Erythroblast (primary cell): Measurements from ENCODE around the gene GPR52.
A peak's percentile ranks its signal among the peaks of the same experiment; 100 is the strongest.

ENCODE experiments used
- DNase-seq, 2 experiments: peaks; one replicate each; lab custom pipeline; 2025; lab: John Stamatoyannopoulos, UW
- GATA1 ChIP-seq: IDR thresholded peaks from 2 replicates; pipeline ENCODE4 v1.6.1; 2011; ENCODE audit warnings: low read depth, mild to moderate bottlenecking, control low read depth, low read length, moderate library complexity
- POLR2A ChIP-seq: IDR thresholded peaks from 2 replicates; pipeline ENCODE4 v1.6.1; 2011; ENCODE audit warnings: mild to moderate bottlenecking, low read length

Gene GPR52

DNA sequence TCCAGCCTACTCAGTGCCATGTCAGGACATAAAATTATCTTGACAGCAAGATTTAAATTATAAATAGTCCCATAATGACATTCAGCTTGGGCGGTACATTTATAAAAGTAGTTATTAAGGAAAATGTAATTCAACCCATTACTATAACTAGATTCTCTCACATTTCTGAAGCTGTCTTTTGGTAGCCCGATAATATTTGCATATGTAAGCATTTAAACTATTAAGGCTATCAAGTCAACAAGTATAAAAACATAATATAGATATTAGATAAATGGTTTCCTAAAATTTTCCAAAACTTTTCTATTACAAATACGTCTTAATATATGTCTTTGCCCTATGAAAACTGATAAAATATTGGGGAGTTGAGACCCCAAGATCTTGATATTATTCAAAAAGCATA is 21.6 kb upstream of the GPR52 start:
- DNase-seq = no peak
- TF ChIP-seq POLR2A (no peak), GATA1 (no peak)

DNA sequence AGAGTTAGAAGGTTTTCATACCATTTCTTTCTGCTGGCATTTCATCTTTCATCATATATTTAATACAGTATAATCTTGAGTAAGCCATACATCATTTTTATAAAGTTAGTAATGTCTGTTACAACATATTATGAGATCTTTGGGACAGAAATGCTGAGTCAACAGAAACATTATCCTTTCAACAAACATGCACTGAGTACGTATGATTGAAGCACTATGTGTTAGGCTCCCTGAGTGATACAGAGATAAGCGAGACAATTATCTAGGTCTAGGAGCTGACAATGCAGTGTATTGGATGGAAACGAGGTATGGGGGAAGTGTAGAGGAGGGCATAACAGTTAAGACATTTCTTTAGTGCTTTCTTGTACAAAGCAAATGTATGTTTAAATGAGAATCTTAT is 19.7 kb upstream of the GPR52 start:
- peak; percentile 37 to 73 for DNase-seq
- TF ChIP-seq POLR2A (no peak), GATA1 (no peak)

GRCh38 chr1:174428739-174429138 is 19.0 kb upstream of the GPR52 start:
- TF ChIP-seq GATA1 (no peak), POLR2A (no peak)
- no peak for DNase-seq

- no peak for DNase-seq
- TF ChIP-seq GATA1 = no peak
- TF ChIP-seq POLR2A = no peak
Measured at GRCh38 chr1:174433451-174433850, 14.3 kb upstream of the GPR52 start.

DNA sequence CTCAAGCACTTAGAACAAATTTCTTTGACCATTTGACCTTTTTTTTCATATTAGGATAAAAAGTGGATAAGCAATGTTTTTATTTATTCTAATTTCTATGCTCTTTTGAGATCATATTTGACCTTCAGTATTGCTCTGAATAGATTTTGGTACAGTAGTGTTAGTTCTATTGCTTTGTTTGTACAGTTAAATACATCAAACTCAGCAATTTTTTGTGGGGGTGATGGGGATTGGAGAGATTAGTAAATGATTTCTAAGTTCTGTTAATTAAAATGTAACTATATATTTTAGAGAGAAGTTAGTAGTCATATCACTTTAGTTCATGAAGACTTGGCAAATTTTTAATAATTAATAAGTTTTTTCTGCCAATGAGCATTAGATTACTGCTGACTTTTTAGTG is 2.4 kb upstream of the GPR52 start:
- no peak for TF ChIP-seq POLR2A
- TF ChIP-seq GATA1 = no peak
- DNase-seq = no peak

GRCh38 chr1:174445817-174446216 is 1.9 kb upstream of the GPR52 start:
- no peak for DNase-seq
- TF ChIP-seq GATA1 (no peak), POLR2A (no peak)

DNA sequence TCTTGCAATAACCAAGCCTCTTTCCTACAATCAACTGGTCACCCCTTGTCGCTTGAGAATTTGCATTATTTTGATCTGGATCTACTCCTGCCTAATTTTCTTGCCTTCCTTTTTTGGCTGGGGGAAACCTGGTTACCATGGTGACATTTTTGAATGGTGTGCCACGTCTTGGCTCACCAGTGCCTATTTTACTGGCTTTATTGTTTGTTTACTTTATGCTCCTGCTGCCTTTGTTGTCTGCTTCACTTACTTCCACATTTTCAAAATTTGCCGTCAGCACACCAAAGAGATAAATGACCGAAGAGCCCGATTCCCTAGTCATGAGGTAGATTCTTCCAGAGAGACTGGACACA is 743 bp downstream of the GPR52 start:
- TF ChIP-seq POLR2A (no peak), GATA1 (no peak)
- no peak for DNase-seq

GRCh38 chr1:174448974-174449373 is 1.2 kb downstream of the GPR52 start:
- no peak for DNase-seq
- no peak for TF ChIP-seq GATA1
- TF ChIP-seq POLR2A = no peak

DNA sequence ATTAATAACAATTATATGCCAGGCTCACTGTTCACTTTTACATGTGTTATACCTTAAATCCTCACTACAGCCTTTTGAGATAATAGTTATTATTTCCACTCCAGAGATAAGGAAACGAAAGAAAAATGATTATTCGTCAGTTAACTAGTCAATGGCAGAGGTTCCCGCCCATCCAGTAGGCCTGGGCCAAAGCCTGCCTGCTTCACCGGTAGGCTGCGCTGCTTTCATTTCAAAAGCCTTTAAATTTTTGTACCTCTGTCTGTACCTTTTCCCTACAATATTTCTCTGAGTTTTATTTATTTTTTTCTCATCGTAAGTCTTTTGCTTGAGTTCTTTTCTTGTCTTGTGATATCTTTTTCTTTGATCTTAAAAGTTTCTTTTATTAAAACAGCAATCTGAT is 3.6 kb downstream of the GPR52 start:
- no peak for DNase-seq
- TF ChIP-seq GATA1 = no peak
- no peak for TF ChIP-seq POLR2A

- no peak for DNase-seq
- TF ChIP-seq POLR2A (no peak), GATA1 (no peak)
Measured at GRCh38 chr1:174465855-174466254, 18.1 kb downstream of the GPR52 start.

DNA sequence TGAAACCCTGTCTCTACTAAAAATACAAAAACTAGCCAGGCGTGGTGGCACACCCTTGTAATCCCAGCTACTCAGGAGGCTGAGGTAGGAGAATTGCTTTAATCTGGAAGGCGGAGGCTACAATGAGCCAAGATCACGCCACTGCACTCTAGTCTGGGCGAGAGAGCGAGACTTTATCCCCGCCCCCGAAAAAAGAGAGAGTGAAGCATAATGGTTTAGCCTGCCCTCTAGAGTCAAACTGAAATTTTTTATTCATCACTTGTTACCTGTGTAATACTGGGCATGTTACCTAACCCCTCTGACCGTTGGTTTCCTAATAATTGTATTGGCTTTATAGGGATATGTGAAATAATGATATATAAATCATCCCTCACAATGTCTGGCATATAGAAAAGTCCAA is 18.8 kb downstream of the GPR52 start:
- DNase-seq = no peak
- no peak for TF ChIP-seq GATA1
- no peak for TF ChIP-seq POLR2A

DNA sequence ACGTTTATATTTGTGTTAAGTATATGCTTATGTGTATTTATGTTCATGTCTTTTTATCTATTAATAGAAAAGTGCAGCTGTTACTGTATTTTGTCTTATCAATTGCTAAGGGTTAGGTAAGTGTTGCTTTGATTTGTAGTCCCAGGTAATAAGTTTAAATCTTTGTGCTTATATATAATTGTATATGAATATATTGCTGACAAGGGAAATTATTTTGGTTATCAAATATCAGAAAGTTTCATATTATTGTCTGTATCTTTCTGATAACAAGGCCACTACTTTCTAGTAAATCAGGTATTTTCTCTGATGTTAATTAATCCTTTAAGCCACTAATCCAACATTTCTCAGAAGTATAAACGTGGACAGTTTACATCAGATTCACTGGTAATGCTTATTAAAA is 21.3 kb downstream of the GPR52 start:
- TF ChIP-seq GATA1 = no peak
- no peak for DNase-seq

DNA sequence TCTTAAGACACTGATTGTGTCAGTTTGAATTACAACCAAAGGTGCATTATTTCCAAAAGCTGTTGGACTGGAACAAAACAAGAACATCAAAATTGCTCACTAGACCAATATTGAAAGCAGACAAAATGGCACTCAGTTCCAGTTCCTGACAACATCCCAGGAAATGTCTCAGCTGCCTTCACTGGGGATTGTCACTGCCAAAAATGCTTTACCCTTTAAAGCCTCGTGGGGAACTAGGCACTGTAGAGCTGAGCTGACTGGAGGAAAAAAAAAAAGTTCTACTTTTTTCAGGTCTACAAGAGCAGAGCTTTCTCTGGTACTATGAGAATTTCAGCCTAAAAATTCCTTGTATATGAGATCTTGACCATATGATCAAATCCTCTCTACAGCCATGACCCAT is 21.9 kb downstream of the GPR52 start:
- DNase-seq = no peak
- TF ChIP-seq POLR2A = no peak
- no peak for TF ChIP-seq GATA1

- DNase-seq = no peak
- TF ChIP-seq GATA1 (no peak), POLR2A (no peak)
Measured at GRCh38 chr1:174479281-174479680, 31.5 kb downstream of the GPR52 start.

- no peak for DNase-seq
- TF ChIP-seq GATA1 (no peak), POLR2A (no peak)
Measured at GRCh38 chr1:174480324-174480723, 32.6 kb downstream of the GPR52 start.

GRCh38 chr1:174491606-174492005 is 43.8 kb downstream of the GPR52 start:
- no peak for DNase-seq

DNA sequence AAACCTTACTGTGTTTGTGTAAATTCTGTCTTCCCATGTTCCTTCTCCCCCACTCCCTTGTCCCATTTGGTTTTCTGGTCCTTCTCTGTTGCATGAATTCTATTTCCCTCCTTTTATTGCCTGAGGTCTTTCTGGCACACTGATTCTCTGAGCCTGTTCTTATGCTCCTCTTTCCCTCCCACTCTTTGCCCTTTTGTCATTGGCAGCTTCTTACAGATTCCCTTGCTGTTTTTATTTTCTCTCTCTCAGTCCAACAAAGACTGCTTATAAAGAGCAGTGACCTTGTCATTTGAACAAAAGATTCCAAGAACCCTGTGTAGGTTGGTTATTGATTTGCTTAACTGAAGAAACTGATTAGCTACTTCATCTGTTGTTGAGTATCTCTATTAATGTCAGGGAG is 49.7 kb downstream of the GPR52 start:
- no peak for DNase-seq
- no peak for TF ChIP-seq GATA1
- no peak for TF ChIP-seq POLR2A

More at GRCh38 chr1:174491606-174492005, 43.8 kb downstream of the GPR52 start:
- TF ChIP-seq POLR2A (no peak), GATA1 (no peak)
